ENCODE results near the gene GNG3. TPM values are rescaled to one million over a fixed set of nuclear protein-coding genes. Genes with fewer than 3 reads are reported as not detected.
A peak's percentile ranks its signal among the peaks of the same experiment; 100 is the strongest.

GNG3 gene
- total RNA-seq, 2 donors from 2014 or later: not detected

DNA sequence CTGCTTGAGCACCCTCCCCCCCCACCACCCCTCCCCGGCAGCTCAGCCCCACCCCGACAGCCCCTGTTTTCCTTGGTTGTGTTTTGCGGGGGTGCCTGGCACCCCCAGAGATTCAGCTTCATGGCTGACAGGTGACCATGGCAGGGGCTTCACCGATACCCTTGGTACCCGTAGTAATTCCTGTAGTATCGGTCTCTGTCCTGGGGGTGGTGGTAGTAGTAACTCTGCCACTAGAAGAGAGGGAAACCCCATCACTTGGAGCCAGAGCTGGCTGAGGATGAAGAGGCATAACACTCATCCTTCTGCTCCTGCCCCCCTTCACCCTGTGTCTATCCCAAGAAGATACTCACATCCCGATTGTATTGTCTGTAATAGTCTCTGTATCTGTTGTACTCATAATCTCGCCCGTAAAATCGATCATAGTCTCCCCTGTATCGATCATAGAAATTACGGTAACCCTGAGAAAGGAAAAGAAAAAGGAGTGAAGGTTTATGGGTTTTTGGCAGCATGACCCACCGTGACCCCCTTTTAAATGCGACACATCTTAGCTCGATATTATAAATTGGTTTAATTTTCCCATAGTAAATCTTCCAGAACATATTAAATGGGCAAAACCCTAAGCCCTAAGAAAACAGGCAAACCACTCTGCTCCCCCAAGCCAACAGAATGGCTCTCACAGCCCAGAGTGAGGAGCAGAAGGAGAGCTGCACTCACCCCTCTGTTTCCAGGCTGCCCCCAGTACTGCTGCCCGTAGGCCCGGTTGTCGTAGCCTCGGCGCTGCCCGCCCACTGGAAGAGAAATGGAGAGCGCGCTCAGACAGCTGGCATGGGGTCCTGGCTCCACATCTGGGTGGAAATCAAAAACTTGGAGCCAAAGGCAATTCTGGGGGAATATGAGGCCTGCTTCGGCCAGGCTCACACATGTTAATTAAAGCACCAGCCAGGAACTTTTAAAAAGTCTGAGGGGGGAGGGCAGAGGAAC lies 8.0 kb downstream of the GNG3 start:
- no peak for DNase-seq
- Mint-ChIP-seq H3K4me1 (peaks cover 32% of the 10 kb centered on the region), H3K4me3 (no peak overlapping the region), H3K27ac (peak overlapping the region; percentile 91), H3K36me3 (ENCODE audit: low read depth) (peaks cover 3% of the 10 kb centered on the region), H3K27me3 (no peaks in the 10 kb centered on the region)
- no peaks in the 10 kb centered on the region for H3K9me3 ChIP-seq (ENCODE audit: control insufficient read depth, low read length, poor library complexity, severe bottlenecking)
- no peak for ATAC-seq

- DNase-seq (no peak), ATAC-seq (no peak)
- H3K36me3 Mint-ChIP-seq (ENCODE audit: low read depth): peaks cover 3% of the 10 kb centered on the region
- peak overlapping the region; percentile 62 for H3K27ac Mint-ChIP-seq
- no peaks in the 10 kb centered on the region for H3K9me3 ChIP-seq (ENCODE audit: control insufficient read depth, low read length, poor library complexity, severe bottlenecking)
- H3K4me3 Mint-ChIP-seq: no peak overlapping the region
- peaks cover 32% of the 10 kb centered on the region for H3K4me1 Mint-ChIP-seq
- H3K27me3 Mint-ChIP-seq: no peaks in the 10 kb centered on the region
Measured at GRCh38 chr11:62716206-62716605, 8.7 kb downstream of the GNG3 start.

GRCh38 chr11:62716816-62717215 lies 9.3 kb downstream of the GNG3 start:
- ATAC-seq (no peak), DNase-seq (no peak)
- H3K4me1 Mint-ChIP-seq: peaks cover 32% of the 10 kb centered on the region
- peaks cover 3% of the 10 kb centered on the region for H3K36me3 Mint-ChIP-seq (ENCODE audit: low read depth)
- no peaks in the 10 kb centered on the region for H3K27me3 Mint-ChIP-seq
- no peak overlapping the region for H3K4me3 Mint-ChIP-seq
- peak overlapping the region; percentile 62 for H3K27ac Mint-ChIP-seq
- no peaks in the 10 kb centered on the region for H3K9me3 ChIP-seq (ENCODE audit: control insufficient read depth, low read length, poor library complexity, severe bottlenecking)

DNA sequence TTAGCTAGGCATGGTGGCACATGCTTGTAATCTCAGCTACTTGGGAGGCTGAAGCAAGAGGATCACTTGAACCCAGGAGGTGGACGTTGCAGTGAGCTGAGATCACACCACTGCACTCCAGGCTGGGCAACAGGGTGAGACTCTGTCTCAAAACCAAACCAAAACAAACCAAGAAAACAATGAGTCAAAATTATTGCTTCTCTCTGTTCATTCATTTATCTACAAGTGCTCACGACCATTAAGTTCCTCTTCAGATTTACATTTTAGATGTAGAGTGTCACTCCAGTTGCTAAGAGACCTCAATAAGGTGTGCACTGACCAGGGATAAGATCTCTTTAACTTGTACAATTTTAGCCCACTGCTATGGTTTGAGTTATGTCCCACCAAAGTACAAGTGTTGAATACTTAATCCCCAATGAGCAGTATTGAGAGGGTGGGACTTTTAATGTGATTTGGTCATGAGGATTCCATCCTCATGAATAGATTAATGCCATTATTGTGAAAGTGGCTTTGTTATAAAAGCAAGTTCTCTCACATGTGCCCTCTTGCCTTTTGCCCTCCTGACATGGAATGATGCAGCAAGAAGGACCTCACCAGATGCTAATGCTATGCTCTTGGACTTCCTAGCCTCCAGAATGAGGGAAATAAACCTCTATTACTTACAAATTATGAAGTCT lies 12.0 kb downstream of the GNG3 start:
- H3K9me3 ChIP-seq (ENCODE audit: control insufficient read depth, low read length, poor library complexity, severe bottlenecking): no peaks in the 10 kb centered on the region
- Mint-ChIP-seq H3K4me3 (no peak overlapping the region), H3K27ac (peak overlapping the region; percentile 39), H3K4me1 (peaks cover 28% of the 10 kb centered on the region), H3K36me3 (ENCODE audit: low read depth) (peaks cover 6% of the 10 kb centered on the region), H3K27me3 (no peaks in the 10 kb centered on the region)
- no peak for DNase-seq
- ATAC-seq: no peak

GRCh38 chr11:62721994-62722393 lies 14.5 kb downstream of the GNG3 start:
- Mint-ChIP-seq H3K27ac (peak overlapping the region; percentile 98), H3K36me3 (ENCODE audit: low read depth) (peaks cover 6% of the 10 kb centered on the region), H3K27me3 (no peaks in the 10 kb centered on the region), H3K4me1 (peaks cover 32% of the 10 kb centered on the region), H3K4me3 (no peak overlapping the region)
- ATAC-seq (no peak), DNase-seq (no peak)
- H3K9me3 ChIP-seq (ENCODE audit: control insufficient read depth, low read length, poor library complexity, severe bottlenecking): no peaks in the 10 kb centered on the region

- Mint-ChIP-seq H3K27ac (peak overlapping the region; percentile 98), H3K36me3 (ENCODE audit: low read depth) (peaks cover 9% of the 10 kb centered on the region), H3K27me3 (no peaks in the 10 kb centered on the region), H3K4me3 (peak overlapping the region; percentile 96), H3K4me1 (peaks cover 32% of the 10 kb centered on the region)
- DNase-seq: no peak
- no peak for ATAC-seq
- no peaks in the 10 kb centered on the region for H3K9me3 ChIP-seq (ENCODE audit: control insufficient read depth, low read length, poor library complexity, severe bottlenecking)
Measured at GRCh38 chr11:62724171-62724570, 16.7 kb downstream of the GNG3 start.

- Mint-ChIP-seq H3K27ac (peak overlapping the region; percentile 98), H3K4me1 (peaks cover 33% of the 10 kb centered on the region), H3K36me3 (ENCODE audit: low read depth) (peaks cover 7% of the 10 kb centered on the region), H3K4me3 (peak overlapping the region; percentile 96), H3K27me3 (no peaks in the 10 kb centered on the region)
- ATAC-seq (no peak), DNase-seq (no peak)
- H3K9me3 ChIP-seq (ENCODE audit: control insufficient read depth, low read length, poor library complexity, severe bottlenecking): no peaks in the 10 kb centered on the region
Measured at GRCh38 chr11:62725646-62726045, 18.2 kb downstream of the GNG3 start.

DNA sequence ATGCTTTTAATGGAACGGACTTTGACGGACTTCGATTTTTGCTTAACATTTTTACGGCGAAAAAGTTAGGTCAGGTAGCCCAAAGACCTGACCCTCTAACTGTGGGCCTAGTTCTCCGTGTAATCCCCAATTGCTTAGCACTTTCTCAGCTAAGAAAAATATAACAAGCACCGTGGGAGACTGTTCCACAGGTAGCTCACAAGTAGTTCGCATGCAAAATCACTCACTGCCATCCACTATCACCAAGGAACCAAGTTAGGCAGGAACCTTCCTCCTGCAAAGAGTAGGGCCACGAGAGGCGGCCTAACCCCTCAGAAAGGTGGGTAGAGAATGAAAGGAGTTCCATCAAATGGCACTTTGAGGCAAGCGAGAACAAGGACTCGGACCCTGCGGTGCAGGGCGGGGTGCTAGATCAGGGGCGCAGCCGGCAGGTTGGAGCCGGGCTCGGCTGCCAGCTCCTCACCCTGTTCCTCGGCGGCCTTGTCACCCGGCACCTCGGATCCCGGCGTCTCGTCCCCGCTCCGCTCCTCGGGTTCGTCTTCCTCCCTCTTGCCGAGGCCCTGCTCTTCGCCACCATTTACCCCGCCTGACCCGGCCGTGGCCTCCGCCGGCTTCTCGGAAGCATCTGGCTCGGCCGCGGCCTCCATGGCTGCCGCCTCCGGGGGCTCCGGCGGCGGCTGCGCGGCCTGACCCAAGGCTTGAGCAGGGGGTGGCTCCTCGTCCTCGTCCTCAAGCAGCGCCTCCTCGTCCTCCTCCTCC lies 18.9 kb downstream of the GNG3 start:
- no peak for DNase-seq
- H3K4me1 Mint-ChIP-seq: peaks cover 35% of the 10 kb centered on the region
- peak overlapping the region; percentile 96 for H3K4me3 Mint-ChIP-seq
- no peaks in the 10 kb centered on the region for H3K9me3 ChIP-seq (ENCODE audit: control insufficient read depth, low read length, poor library complexity, severe bottlenecking)
- peaks cover 7% of the 10 kb centered on the region for H3K36me3 Mint-ChIP-seq (ENCODE audit: low read depth)
- H3K27me3 Mint-ChIP-seq: no peaks in the 10 kb centered on the region
- H3K27ac Mint-ChIP-seq: peak overlapping the region; percentile 98
- ATAC-seq: no peak

- peaks cover 7% of the 10 kb centered on the region for H3K36me3 Mint-ChIP-seq (ENCODE audit: low read depth)
- DNase-seq: no peak
- ATAC-seq: peak; percentile 1
- no peaks in the 10 kb centered on the region for H3K27me3 Mint-ChIP-seq
- peak overlapping the region; percentile 96 for H3K4me3 Mint-ChIP-seq
- peak overlapping the region; percentile 98 for H3K27ac Mint-ChIP-seq
- no peaks in the 10 kb centered on the region for H3K9me3 ChIP-seq (ENCODE audit: control insufficient read depth, low read length, poor library complexity, severe bottlenecking)
- H3K4me1 Mint-ChIP-seq: peaks cover 35% of the 10 kb centered on the region
Measured at GRCh38 chr11:62726915-62727164, 19.4 kb downstream of the GNG3 start.

DNA sequence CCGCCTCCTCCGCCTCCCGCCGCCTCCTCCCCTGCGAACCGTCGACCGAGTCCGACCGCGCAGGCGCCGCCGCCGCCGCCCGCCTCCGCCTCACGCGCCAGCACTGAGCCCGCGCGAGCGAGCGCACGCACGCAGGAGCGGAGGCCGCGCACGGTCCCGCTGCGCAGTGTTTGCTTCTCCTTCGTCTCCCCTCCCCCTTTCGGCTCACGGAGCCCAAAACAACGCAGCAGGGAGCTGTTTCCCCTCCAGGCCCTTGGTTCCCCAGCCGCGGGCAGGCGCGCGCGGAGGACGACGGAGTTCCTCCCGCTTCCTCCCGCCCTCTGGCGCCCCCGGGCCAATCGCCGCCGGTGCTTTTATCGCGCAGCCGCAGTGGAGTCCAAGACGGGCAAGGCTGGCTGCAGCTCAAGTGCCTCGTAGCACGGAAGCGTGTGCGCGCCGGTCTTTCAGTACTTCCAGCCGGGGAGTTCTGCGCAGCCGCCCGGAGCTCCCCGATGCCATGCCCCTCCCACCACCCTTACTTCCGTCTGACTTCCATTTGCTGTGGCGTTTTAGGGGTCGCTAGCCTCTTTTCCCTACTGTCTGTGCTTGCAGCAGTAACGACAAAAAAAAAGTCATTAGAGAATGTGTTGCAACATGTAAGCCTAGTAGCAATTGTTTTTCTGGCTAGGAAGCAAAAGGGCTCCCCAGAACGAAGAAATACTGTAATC lies 19.8 kb downstream of the GNG3 start, which contains the start of gene HNRNPUL2:
Gene HNRNPUL2, minus strand, starts transcription at position 293 of the 707 bp plus-strand sequence. CDS start 301 bp downstream, outside the sequence.
- ATAC-seq: peak; percentile 84
- Mint-ChIP-seq H3K27ac (peak within 1 kb of the TSS; percentile 98), H3K4me3 (peak within 1 kb of the TSS; percentile 96), H3K4me1 (peaks cover 35% of the 10 kb centered on the region), H3K27me3 (no peaks in the 10 kb centered on the region), H3K36me3 (ENCODE audit: low read depth) (peaks cover 7% of the 10 kb centered on the region)
- no peaks in the 10 kb centered on the region for H3K9me3 ChIP-seq (ENCODE audit: control insufficient read depth, low read length, poor library complexity, severe bottlenecking)
- peak; percentile 98 to 99 (median 99) for DNase-seq

DNA sequence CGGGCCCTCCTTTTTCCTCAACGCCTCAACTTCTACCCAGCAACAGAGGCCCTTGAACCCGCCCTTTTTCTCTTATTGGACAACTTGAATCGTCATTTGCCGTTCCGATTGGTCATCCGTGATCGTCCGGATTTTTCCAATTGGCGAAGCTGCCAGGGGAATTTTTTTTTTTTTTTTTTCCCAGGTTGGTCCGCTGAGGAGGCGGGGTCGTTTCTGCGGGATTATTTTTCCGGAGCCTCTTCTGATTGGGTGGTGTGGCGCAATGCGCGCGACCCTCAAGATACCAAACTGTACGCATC lies 20.3 kb downstream of the GNG3 start:
- Mint-ChIP-seq H3K27me3 (no peaks in the 10 kb centered on the region), H3K4me1 (peaks cover 35% of the 10 kb centered on the region), H3K36me3 (ENCODE audit: low read depth) (peaks cover 7% of the 10 kb centered on the region), H3K27ac (peak overlapping the region; percentile 98), H3K4me3 (peak overlapping the region; percentile 96)
- H3K9me3 ChIP-seq (ENCODE audit: control insufficient read depth, low read length, poor library complexity, severe bottlenecking): no peaks in the 10 kb centered on the region
- ATAC-seq (peak; percentile 67), DNase-seq (peak; percentile 60 to 77 (median 70))

GRCh38 chr11:62728171-62728988 lies 20.9 kb downstream of the GNG3 start, which contains the start of gene TTC9C:
TTC9C (plus strand) TSS chr11:62728486; CDS start chr11:62728849, 363 bp downstream.
- H3K36me3 Mint-ChIP-seq (ENCODE audit: low read depth): peaks cover 7% of the 10 kb centered on the region
- no peaks in the 10 kb centered on the region for H3K27me3 Mint-ChIP-seq
- H3K27ac Mint-ChIP-seq: peak within 1 kb of the TSS; percentile 98
- H3K9me3 ChIP-seq (ENCODE audit: control insufficient read depth, low read length, poor library complexity, severe bottlenecking): no peaks in the 10 kb centered on the region
- H3K4me1 Mint-ChIP-seq: peaks cover 40% of the 10 kb centered on the region
- peak; percentile 43 for ATAC-seq
- peak; percentile 65 to 73 (median 73) for DNase-seq
- H3K4me3 Mint-ChIP-seq: peak within 1 kb of the TSS; percentile 96

All from T-helper 17 cell (primary cell).